Suppressor macrophage treated with lipopolysaccharide for 4 hours (primary cell): ENCODE measurements around the gene HIVEP1.
A peak's percentile ranks its signal among the peaks of the same experiment; 100 is the strongest.
"Not testable (repeated sequence)": the region's sequence is repeated elsewhere in the genome, so short reads cannot be mapped to it uniquely, and the experiment has no call there.

Experiments used
- DNase-seq: peaks from one replicate; pipeline ENCODE4 v3.0.0-alpha.2; 2020

The HIVEP1 gene

GRCh38 chr6:12094689-12095088 lies 82.6 kb downstream of the HIVEP1 start:
- no peak for DNase-seq

GRCh38 chr6:12096342-12096741 lies 84.2 kb downstream of the HIVEP1 start:
- DNase-seq = no peak

- no peak for DNase-seq
These were observed 85.7 kb downstream of the HIVEP1 start for GRCh38 chr6:12097791-12098190.

DNA sequence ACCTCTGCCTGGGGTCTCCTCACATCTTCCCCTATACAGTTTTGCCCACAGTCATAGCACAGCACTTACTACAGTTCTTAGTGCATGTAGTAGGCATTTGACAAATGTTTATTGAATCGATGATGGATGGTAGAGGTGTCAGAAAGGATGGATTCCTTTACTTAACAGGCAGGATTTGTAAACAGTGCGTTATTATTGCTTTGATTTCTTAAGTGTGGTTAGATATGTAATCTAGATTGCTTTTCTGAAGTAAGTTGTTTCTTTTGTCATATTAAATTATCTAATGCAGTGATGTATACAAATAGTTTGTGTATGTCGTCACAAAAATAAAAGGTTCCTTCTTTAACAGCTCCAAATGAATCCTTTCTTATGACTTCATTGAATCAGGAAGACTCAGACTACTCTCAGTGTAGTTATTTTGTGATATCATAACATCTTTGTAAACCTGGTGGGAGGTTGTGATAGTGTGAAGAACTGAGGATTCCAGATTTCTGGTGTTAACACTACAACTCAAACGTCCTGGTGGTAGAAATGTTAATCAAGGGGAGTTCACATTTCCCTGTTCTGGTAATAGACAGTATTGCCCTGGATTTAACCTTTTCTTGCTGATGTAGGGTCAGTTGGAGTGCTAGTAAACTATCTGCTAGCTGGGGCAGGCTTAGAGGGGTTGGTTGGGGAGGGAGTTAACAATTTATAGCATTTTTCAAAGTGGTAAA lies 87.7 kb downstream of the HIVEP1 start:
- no peak for DNase-seq

GRCh38 chr6:12101048-12101447 lies 88.9 kb downstream of the HIVEP1 start:
- no peak for DNase-seq

DNA sequence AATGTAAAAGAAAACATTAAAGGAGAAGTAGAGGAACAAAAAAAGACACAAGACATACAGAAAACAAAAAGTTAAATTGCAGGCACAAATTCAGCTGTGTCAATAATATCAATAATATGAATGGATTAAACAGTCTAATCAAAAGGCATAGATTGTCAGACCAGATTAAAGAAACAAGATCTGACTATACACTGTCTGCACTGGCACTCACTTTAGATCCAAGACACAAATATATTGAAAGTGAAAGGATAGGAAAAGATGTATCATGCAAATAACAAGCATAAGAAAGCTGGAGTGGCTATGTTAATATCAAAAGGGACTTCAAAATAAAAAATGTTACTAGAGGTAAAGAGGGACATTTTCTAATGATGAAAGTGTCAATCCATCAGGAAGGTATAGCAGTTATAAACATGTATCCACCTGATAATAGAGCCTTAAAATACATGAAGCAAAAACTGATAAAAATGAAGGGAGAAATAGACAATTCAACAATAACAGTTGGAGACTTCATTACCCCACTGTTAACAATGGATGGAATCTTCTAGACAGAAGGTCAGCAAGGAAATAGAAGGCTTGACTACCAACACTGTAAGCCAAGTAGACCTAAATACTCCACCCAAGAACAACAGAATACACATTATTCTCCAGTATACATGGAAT lies 89.7 kb downstream of the HIVEP1 start:
- DNase-seq = no peak

DNA sequence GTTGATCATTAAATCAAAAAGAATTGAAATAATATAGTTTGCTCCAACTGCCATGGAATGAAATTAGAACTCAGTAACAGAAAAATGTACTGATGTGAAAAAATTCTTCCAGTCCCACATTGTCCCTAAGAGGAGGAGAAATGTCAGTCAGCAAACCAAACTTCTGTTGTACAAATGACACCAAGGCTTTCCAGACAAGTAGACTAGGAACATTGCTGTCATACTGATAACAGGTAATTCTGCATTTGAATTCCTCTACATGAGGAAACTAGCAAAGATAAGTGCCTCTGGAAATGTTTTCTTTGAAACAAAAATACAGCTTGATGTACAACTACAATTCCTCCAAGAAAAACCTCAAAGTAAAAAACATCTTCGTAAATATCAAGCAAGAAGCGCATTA lies 90.2 kb downstream of the HIVEP1 start:
- no peak for DNase-seq

- no peak for DNase-seq
These were observed 91.0 kb downstream of the HIVEP1 start for GRCh38 chr6:12103158-12103557.

GRCh38 chr6:12105271-12105670 lies 93.2 kb downstream of the HIVEP1 start:
- no peak for DNase-seq

DNA sequence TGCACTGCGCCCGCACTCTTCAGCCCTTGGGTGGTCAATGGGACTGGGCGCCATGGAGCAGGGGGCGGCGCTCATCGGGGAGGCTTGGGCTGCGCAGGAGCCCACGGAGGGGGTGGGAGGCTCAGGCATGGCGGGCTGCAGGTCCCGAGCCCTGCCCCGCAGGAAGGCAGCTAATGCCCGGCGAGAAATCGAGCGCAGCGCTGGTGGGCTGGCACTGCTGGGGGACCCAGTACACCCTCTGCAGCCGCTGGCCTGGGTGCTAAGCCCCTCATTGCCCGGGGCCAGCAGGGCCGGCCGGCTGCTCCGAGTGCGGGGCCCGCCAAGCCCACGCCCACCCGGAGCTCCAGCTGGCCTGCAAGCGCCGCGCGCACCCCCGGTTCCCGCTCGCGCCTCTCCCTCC lies 96.3 kb downstream of the HIVEP1 start:
- DNase-seq = not testable (repeated sequence)

- no peak for DNase-seq
These were observed 98.6 kb downstream of the HIVEP1 start for GRCh38 chr6:12110523-12111362.

- DNase-seq = no peak
These were observed 99.2 kb downstream of the HIVEP1 start for GRCh38 chr6:12111363-12111670.

- DNase-seq = no peak
These were observed 100.6 kb downstream of the HIVEP1 start for GRCh38 chr6:12112540-12113189.

GRCh38 chr6:12113190-12113577 lies 101.1 kb downstream of the HIVEP1 start:
- peak; percentile 26 for DNase-seq

GRCh38 chr6:12114055-12114503 lies 102.0 kb downstream of the HIVEP1 start:
- DNase-seq = no peak

DNA sequence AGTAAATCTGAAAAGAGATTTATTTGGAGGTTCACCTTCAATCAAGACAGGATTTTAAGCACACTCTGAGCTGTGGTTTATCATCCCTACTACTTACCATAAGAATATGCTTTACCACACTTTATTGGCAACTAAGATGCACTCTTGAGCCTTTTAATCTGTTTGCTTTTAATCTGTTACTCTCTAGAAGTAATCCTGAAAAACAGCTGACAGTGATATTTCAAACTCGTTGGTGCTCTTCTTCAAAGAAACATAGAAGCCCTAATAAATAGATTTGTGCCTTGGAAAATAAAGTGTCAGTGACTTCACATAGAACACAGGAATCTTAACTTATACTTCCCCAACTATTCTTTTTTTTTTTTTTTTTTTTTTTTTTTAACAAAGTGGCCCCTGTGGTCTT lies 102.9 kb downstream of the HIVEP1 start:
- no peak for DNase-seq

DNA sequence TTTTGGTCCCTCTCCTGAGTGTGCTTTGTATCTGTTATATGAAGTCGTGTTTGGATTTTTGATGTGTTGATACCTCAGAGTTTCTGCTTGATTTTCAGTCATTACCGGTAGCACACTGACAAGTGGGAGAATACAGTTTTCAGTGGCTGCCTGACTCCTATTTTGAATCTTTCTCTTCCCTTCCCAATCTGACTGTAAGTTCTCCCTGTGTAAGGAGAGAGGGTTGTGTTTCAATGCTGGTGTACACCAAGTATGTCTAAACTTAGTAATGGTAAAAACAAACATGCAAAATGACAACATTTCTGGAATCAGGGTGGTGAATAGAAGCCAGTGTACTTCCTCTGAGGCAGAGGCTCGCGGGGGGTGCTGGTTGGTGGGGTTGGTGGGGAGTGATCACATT lies 103.4 kb downstream of the HIVEP1 start:
- DNase-seq = no peak

DNA sequence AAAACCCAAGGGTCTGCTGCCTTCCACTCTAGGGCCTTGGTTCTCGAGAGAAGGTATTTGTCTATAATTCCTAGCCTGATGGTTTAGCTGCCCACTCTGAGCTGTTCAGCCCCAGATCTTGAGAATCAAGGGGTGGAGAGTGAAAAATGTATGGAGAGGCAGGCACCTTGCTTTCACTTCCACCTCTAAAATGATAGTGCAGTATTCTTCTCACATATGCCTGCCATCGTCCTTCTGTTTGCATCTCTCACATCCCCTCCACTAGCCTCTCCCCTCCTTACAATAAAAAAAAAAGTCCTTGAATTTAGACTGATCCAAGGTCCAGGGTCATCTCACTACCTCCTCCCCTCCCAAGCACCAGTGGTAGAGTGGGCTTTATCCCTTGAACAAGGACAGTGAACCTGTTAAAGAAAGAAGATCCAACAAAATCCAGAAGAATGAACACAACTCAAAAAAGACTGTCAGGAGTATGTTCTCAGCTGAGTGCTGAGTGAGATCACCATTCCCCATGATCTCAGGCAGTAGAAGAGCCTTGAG lies 104.2 kb downstream of the HIVEP1 start:
- no peak for DNase-seq

- no peak for DNase-seq
These were observed 104.9 kb downstream of the HIVEP1 start for GRCh38 chr6:12116978-12117377.

DNA sequence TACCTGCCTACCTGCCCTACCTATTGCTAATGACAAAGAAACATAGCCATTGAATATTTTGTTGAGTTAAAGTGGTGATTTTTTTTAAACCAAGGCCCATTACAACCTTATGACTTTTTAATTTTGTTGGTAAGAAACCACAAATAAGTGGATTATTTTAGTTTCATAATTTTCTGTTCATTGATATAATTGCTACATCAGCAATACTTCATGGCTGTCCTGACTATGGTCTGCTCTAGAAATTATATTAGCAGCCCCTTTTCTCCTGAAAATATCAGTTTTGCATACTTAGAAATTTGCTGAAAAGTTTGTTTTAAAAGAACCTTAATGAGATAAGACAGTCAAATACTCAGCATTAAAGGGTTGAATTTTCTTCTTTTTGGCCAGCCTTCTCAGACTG lies 106.5 kb downstream of the HIVEP1 start:
- no peak for DNase-seq

DNA sequence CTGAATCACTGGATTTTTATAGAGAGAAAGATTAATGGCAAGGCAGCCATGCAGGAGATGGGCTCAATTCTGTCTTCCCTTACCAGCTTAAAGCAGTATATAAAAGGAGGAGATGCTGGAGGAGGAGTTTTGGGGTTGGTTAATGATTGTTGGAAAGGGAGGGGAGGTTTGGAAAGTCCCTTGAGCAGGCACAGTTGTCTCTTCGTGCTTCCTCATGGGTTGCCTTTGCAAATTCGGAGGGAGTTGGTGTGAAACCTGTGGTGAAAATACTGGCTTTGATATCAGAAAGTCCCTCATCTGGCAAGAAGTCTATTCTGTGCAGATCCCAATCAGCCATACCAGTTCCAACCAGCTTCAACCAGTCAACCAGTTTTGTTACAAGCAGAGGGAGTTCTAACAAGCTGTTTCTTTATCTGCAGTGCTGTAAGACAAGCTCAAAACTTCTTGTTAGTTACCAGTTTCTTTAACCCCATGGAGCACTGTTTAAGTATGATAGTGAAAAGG lies 107.0 kb downstream of the HIVEP1 start:
- DNase-seq = no peak

DNA sequence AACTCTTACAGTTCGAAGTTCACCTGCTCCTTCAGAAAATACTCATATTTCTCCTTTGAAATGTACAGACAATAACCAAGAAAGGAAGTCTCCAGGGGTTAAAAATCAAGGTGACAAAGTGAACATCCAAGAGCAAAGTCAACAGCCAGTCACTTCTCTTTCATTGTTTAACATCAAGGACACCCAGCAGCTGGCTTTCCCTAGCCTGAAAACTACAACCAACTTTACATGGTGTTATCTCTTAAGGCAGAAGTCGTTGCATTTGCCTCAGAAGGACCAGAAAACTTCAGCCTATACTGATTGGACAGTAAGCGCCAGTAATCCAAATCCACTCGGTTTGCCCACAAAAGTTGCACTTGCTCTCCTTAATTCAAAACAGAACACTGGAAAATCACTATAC lies 113.3 kb downstream of the HIVEP1 start:
- no peak for DNase-seq

DNA sequence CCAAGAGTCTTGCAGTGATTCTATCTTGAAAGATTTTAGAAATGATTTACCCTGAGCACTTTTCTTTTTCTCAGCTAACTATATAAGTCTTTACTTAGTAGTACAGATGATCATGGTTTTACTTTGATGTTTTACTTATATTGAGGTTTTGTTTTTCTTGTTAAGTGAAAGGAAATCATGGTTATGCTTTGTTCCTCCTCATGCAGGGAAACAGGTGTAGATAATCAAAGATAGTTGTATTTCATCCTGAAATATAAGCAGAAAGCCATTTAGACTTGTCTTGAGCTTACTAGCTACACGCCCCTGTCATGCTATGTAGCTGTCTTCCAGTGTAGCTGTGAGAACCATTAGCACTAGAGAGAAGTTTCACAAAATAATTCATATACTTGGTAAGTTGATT lies 113.9 kb downstream of the HIVEP1 start:
- no peak for DNase-seq
